Middle frontal gyrus (tissue), 1 donor: ENCODE data around the gene HSD17B1.
A peak's percentile ranks its signal among the peaks of the same experiment; 100 is the strongest.
"Not testable (repeated sequence)": the region's sequence is repeated elsewhere in the genome, so short reads cannot be mapped to it uniquely, and the experiment has no call there.

Source experiments
- DNase-seq: peaks from one replicate; pipeline ENCODE4 v3.0.0-alpha.2; 2015; ENCODE audit warnings: low spot score; ENCODE audit errors: extremely low spot score

Gene HSD17B1, protein sequence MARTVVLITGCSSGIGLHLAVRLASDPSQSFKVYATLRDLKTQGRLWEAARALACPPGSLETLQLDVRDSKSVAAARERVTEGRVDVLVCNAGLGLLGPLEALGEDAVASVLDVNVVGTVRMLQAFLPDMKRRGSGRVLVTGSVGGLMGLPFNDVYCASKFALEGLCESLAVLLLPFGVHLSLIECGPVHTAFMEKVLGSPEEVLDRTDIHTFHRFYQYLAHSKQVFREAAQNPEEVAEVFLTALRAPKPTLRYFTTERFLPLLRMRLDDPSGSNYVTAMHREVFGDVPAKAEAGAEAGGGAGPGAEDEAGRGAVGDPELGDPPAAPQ

DNA sequence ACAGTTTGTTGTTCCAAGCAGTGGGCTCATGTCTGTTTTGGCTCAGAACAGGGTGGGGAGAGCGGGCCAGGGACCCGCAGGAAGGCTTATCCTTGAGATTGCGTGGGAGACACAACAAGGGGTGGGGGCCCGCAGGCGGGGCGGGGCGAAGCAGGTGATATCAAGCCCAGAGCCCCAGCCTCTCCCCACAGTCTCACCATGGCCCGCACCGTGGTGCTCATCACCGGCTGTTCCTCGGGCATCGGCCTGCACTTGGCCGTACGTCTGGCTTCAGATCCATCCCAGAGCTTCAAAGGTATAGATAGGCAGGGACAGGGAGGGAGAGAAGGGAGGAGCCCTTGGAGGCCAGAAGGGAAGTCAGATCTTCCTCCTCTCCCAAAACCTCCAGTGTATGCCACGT, at the start of gene HSD17B1:
TSS of gene HSD17B1 (plus strand) at position 188 of the 400 bp plus-strand sequence. CDS start at position 199, 11 bp downstream.
- not testable (repeated sequence) for DNase-seq

DNA sequence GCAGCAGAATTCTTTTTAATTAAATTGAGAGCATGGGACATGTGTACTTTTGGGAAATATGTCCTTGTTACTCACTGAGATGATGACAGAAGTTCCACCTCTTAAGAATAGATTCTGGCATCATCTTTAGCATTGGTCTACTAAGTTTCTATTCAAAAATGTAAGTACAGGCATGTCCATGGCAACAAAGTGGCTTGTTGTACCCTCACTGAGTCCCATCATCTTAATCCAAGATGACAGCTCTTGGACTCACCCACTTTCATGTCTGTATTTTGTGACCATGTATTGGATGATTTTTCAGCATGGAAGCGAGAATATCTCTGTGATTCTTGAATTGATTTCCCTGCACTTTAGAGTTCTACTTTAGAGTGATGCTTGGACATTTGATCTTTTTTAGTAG, 49.8 kb upstream of the HSD17B1 start:
- no peak for DNase-seq

DNA sequence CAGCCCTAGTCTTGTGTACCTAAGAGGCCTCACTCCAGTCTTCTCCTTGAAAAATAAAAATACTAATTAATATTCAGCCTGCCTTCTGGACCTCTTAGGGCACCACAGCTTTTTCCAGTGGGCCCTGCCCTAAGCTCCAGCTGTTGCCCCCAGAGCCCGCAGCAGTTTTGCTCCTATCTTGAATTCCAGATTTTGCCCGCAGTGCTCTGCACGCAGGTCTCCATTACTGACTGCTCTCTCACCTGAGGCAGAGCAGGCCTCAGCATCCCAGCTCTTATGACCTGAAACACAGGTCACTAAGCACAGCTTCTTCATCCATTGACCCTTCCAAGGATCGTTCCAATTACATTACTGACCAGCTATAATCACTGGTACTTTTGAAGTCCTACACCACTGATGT, 45.1 kb upstream of the HSD17B1 start:
- DNase-seq: no peak

DNA sequence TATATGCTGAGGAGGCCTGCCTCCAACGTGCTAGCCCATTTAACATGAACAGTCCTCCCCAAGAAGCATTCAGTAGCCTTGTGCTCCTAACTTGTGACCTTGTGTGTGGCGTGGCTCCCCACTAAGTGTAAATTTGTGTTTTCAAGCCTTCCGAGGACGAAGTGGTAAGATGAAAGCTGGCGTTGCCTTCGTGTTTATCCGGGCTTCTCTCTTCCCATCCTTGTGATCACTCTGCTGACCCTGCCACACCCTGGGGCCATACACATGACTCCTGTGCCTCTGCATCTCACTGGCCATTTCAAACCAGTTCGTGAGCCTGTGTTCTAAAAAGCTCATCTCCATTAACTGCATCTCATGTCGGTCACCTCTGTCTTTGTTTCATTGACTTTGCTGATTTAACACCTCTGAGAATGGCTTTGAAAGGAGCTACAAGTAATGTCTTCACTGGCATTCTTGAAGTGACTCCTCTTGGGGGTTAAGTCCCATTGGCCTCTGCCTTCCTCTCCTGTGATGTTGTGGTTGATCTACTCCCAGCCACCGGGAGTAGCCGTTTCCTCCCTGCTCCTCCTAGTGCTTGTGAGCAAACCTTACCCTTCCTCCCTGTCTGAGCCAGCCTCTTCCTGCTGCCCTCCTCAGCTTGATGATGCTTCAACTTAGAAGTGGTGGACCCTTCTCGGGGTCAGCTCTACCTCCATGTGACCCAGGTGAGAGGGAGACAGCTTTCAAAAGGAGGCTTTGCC, 44.1 kb upstream of the HSD17B1 start:
- no peak for DNase-seq

DNA sequence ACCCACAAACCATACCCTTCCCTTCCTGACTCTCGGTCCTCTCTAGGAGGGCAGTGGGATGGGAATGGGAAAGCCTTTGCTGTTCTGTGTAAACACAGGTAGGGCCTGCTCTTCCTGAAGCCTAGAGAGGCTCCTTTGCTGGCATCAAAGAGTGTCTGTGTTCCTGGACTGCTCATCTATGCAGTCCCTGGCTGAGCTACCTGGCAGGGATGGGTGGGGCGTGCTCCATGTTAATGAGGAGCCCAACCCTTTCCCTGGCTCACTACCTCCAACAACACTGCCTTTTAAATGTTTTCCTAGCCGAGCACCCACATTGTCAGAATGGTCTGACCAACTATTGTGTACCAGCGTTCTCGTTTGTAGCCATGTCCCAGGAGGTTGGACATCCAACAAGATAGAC, 43.3 kb upstream of the HSD17B1 start:
- DNase-seq: no peak

DNA sequence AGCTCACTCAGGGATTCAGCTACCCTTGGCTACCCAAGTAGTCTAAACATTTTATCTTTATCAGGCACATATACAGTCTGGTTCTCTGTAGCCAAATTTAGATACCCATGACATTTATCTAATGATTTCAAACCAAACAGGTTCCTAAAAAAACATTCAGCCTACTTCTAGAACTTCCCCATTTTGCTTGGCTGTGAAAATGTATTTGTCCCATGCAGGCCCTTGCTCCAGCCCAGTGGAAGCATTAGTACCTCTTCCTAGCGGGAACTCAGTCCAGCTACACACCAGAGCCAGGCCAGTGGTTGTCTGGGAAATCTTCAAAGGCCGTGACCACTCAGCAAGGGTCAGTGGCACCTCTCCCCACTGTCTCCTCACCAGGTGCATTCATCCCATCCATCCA, 42.9 kb upstream of the HSD17B1 start:
- DNase-seq: no peak

DNA sequence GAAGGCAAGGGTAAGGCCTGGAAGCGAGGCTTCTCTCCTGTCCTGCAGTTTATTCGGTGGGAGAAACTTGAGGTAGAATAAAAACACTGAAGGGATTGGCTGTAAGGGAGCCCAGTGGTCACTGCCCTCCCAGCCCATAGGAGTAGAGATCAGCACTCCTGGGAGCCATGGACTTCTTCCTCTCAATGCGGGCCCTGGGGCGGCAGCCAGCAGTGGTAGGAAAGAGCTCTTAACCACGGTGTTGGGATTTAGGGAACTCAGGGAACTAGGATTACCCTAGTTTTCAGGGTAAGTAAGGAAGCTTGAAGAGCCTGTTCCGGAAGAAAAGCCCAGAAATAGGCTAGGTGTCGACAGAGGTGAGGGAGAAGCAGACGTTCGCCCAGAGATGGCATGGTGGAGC, 40.5 kb upstream of the HSD17B1 start:
- no peak for DNase-seq

DNA sequence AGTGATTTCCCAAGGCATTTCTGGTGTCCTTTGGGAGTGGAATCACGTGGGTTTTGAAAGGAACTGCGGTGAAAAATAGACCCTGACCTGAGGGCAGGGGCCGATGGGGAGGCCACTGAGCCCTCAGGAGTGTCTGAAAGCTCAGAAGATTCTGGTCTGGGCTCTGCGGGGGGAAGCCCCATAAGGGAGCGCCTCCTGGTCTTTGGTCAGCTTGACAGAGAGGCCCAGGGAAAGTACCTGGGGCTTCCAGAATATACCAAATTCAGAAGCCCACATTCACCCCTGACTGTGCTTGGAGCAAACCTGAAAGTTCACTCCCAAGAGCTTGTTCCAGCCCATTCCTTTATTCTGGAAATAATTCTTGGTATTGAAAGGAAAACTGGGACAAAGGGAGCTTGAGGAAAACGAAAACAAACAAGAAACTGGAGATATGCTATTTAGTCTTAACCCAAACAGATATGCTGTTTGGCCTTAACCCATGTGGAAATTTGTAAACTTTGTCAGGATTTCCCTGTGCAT, 39.9 kb upstream of the HSD17B1 start:
- no peak for DNase-seq

DNA sequence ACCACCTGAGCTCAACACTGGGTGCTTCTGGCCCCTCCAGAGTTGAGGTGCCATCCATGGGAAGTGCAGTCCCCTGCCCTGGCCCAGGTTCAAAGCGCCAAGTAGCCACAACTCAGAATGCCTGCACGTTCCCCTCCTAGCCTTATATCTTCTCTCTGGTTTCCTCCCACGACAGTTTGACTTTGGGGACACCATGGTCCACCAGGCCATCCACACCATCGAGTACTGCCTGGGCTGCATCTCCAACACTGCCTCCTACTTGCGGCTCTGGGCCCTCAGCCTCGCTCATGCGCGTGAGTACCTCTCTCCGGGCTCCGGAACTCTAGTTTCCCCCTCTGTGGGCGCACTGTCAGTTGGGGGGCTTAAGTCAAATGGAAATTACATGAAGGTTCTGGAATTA, 39.0 kb upstream of the HSD17B1 start:
- no peak for DNase-seq

DNA sequence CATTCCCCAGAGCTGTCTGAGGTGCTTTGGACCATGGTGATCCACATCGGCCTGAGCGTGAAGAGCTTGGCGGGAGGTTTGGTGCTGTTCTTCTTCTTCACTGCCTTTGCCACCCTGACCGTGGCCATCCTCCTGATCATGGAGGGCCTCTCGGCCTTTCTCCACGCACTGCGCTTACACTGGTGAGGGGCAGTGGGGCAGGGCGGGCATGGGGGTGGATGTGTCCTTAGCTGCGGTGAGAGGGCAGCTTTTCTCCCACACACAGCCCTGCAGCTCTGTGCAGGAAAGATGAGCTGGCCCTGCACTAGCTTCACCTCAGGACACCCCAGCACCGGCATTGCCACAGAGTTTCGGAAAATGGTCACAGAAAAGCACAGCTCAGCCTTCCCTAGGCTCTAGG, 38.4 kb upstream of the HSD17B1 start:
- no peak for DNase-seq

DNA sequence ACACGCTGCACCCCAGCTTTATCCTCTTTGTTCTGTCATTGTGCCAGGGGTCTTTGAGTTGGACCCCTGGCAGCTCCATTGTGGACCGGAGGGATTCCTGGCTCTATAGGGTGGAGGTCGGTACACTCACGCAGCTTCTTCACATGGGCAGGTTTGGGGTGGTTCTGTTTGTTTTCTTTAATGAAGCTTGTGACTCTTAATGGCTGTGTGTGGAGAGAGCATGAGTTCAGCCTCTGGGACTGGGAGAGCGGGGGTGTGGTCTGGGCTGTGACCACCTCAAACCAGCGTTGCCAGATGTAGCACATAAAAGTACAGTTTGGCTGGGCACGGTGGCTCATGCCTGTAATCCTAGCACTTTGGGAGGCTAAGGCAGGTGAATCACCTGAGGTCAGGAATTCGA, 37.9 kb upstream of the HSD17B1 start:
- DNase-seq: no peak

DNA sequence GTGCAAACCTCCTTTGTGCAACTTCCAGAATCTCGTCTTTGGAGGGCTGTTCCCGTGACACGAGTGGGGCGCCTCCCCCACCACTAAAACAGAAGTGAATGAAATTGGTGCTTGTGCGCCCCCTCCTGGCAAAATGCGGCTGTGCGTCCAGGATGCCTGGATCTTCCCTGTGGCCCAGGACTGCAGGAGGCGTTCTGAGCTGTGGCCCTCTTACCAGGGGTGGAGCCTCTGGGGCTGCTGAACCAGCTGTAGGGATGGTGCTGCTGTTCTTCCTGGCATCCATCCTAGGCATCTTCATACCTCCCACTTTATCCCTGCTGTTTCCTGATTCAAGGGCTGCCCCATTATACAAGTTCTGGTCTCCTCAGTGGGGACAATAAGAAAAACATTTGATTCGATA, 35.2 kb upstream of the HSD17B1 start:
- DNase-seq: peak; percentile 36

DNA sequence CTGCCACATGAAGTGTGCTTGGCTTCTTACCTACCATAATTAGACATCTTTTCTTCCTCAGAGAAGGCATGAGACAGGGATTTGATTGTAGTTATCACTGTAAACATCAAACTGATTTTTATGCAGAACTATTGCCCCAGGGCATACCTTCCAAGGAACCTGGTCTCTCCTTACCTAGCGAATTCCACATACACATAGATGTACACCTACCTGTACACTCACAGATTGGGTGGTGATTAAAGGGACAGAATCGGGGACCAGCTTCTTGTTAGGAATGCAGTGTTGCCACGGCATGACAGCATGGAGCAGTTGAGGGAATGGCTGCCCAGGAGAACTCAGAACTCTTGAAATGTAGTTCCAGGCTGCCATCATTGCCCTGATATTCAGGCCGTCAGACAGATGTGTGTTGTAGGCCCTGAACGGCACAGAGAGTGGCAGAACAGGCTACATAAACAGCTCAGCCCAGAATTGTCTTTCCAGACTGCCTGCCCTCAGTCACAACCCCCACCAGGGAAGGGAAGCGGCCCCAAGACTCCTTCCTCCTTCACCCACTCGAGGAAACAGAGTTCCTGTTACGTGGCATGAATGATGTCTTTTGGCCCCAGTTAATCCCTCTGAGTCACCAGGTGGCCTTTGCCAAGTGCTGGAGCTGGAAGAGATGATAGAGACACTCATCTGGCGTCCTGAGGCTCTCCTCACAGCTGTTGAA, 34.5 kb upstream of the HSD17B1 start:
- peak; percentile 7 for DNase-seq

DNA sequence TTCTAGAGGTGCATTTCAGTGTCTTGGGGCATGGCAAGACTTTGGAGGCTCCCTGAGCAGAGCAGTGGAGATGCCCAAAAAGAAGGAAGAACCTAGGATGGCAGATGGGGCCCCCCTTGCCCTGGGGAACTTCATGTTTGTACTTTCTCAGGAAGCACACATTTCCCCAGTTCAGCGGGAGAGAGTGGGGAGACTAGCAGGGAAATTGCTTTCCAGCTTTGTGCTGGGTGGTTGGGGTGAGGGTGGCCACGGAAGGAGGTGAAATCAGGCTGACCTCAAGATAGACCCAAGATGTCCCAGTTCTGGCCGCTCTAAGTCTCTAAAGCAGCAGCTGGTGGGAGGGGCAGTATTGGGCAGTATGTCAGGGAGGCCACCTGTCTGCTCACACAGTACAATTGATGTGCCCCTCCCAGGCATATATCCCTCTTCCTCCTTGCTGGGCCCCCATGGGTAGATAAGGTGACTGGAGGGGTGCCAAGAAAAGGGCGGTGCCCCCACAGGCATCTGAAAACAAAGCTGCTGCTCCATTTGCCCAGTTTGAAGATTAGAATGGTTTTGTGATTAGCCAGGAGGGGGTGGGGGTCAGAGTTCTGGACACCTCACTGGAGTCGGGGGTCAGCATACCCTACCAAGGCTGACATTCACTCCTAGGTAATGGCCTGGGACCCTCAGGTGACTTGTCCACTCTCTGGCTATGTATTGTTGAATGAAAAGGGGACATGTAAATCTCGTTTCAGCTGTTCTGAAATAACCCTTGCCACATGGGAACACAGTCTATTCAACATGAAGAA, 33.8 kb upstream of the HSD17B1 start:
- DNase-seq: no peak

DNA sequence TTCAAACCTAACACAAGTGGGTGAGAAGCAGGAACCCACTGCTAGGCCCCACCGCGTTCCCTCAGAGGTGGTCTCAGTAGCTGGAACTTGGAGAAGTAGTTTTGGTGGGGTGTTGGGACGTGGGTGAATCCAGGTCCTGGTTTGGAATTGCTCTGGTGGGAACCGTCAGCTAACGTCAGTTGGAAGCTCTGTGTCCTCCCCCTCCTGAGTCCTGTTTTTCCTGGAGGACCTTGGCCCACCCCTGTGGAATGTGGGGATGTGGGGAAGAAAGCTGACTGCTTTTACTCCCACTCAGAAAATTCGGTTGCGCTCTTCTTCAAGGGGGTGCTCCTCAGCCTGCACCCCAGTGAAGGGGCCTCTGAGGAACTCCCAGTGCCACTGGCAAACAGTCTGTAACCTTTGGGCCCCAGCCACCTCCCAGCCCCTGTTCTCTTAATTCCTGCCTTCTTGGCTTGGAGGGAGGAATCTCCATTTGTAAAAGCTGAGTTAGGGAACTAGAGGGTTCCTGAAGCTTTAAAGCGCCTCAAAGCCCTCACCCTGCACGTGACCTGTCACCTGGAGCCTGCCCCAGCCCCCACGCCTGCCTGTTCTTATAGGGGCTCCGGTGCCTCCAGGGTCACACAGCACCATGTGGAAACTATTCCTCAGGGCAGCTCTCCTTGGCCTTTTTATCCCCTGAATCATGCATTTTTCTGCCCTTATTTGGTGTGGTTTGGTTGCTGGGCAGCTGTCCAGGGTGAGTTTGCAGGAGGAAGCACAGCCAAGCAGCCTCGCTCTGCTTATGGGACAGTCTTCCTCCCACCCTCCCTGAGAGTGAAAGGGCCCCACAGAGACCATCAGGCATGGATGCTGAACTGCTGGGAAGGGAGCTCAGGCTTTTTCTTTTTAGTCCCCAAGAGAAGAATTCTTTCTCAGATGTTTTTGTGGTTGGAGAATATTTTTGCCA, 32.9 kb upstream of the HSD17B1 start:
- DNase-seq: peak; percentile 69

DNA sequence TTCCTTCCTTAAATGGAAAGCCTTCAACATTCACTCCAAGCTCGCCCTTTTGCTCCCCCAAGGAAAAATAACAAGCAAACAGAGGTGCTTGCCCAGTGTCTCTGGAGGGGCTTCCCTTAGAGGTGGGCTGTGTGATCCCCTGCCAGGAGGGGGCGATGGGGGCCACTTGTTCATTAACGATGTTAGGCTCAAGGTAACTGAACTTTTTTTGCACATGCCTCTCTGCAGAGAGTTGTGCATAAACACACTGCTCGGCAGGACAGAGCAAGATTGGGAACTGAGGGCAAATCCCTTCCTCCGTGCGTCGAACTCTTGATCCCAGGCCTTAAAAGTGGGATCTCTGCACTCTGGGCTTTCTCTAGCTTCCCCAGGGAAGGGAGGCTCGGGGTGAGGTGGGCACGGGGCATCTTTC, 32.2 kb upstream of the HSD17B1 start:
- DNase-seq: no peak

DNA sequence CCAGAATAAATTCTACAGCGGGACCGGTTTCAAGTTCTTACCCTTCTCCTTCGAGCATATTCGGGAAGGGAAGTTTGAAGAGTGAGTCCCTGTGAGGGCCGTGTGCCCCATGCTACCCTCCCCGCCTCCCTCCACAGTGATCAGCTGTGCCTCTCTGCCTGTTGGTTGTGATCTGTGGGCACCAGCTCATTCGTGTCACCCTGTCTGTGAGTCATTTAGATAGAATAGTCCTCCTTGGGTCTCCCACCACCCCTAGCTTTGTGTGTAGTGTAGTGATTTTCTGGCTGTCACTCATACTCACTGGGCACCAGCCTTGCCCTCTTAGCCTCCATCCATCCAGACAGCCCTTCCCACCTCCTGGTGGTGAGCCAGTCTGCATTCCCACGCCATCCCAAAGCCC, 31.7 kb upstream of the HSD17B1 start:
- DNase-seq: no peak

DNA sequence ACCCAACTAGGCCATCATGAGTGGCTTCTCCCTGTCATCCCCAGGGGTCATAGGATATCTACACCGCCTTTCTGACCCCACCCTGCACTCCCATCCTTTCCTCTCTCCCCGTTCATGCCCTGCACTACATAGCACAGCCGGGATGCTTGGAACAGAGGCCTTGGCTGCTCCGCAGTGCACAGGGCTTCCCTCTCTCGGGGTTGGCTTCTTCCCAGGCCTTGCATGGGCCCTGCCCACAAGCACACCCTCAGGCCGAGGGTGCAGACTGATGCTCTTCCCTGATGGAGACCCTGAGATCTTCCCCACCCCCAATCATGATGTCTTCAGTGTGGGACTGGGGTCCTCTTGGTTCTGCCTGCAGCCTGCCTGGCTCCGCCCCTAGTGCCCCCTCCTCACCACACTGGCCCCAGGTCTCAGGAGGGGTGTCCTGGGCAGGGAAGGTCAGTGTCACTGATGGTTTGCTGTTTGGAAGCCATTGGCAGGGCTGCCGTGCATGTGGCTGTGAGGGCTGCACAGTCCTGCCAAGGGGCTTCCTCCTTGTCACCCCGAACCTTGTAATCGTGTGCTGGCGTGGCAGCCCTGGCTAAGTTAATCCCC, 31.0 kb upstream of the HSD17B1 start:
- no peak for DNase-seq

DNA sequence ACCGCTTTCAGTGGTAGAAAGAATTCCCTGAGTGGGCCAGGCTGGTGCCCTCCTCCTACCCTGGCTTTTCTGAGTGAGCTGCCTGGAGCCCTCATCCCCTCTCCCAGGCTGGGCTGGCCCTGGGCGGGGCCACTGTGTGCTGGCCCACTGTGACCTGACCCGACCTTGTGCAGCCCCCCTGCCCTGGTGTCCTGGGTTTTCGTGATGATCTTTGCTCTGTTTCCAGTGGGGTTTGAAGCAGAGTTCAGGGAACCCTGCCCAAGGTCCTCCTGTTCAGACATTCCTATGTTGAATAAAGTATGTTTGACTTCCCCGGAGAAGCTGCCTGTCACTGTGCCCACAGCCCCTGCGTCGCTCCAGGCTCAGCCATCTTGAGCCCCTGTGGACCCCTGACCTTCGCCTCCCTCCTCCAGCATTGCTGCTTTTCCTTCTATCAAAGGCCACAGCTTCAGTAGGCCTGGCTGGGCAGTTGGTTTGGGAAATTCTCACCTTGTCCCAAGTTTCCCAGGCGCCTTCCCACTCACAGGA, 30.4 kb upstream of the HSD17B1 start:
- DNase-seq: no peak
